GM12872 (cell line): ENCODE measurements around the gene LPIN2.

Source experiments
- TF ChIP-seq, protein P1 (sequence below): IDR thresholded peaks from 3 replicates; pipeline ENCODE4 v1.5.1; 2011; ENCODE audit warnings: low read depth, mild to moderate bottlenecking, low read length, moderate library complexity; ENCODE audit not compliant: insufficient read depth

The LPIN2 gene

DNA sequence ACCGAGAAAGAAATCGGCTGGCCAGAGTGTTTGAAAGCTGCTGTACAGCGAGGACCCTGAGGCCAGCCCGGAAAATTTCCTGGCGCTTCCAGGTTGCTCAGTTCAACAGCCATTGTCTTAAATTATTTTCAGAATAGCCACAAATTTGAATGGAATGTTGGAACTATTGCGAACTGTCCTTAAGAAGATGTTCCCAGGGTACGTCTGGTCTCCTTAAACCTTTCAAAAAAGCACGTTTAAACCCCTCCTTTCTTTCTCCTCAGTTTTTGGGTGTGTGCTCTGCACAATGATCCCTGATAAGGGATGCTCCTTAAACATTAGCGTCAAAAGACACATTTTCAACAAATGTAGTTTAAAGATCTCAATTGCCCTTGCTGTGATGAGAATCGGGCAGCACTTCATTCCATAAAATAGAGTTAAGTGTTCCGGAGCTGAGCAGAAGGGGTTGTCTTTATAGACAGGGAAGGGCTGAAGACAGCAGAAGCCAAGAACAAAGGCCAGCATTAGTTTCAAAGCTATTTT is 14.5 kb upstream of the LPIN2 start:
- TF ChIP-seq, protein P1, sequence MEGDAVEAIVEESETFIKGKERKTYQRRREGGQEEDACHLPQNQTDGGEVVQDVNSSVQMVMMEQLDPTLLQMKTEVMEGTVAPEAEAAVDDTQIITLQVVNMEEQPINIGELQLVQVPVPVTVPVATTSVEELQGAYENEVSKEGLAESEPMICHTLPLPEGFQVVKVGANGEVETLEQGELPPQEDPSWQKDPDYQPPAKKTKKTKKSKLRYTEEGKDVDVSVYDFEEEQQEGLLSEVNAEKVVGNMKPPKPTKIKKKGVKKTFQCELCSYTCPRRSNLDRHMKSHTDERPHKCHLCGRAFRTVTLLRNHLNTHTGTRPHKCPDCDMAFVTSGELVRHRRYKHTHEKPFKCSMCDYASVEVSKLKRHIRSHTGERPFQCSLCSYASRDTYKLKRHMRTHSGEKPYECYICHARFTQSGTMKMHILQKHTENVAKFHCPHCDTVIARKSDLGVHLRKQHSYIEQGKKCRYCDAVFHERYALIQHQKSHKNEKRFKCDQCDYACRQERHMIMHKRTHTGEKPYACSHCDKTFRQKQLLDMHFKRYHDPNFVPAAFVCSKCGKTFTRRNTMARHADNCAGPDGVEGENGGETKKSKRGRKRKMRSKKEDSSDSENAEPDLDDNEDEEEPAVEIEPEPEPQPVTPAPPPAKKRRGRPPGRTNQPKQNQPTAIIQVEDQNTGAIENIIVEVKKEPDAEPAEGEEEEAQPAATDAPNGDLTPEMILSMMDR, result no peak

DNA sequence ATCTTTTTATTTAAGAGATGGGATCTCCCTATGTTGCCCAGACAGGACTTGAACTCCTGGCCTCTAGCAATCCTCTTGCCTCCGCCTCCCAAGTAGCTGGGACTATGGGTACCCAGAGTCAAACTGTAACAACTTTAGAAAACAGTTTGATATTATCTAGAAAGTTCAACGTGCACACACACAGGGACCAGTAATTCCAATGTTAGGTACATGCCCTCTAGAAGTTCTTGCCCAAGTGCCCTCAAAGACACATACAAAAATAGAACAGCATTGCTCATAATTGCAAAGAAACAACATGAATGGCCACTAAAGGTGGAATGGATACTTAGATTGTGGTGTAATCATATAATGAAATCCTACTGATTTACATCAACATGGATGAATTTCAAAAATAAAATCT is 12.6 kb upstream of the LPIN2 start:
- TF ChIP-seq, protein P1, result no peak

- TF ChIP-seq, protein P1, result no peak
Observed at GRCh38 chr18:3016585-3017297, 3.8 kb upstream of the LPIN2 start.

- TF ChIP-seq, protein P1, result no peak
Observed at GRCh38 chr18:3015851-3016250, 2.9 kb upstream of the LPIN2 start.

GRCh38 chr18:3015204-3015592 is 2.3 kb upstream of the LPIN2 start:
- TF ChIP-seq, protein P1, result no peak

- TF ChIP-seq, protein P1, result no peak
Observed at GRCh38 chr18:3014503-3015203, 1.7 kb upstream of the LPIN2 start.

DNA sequence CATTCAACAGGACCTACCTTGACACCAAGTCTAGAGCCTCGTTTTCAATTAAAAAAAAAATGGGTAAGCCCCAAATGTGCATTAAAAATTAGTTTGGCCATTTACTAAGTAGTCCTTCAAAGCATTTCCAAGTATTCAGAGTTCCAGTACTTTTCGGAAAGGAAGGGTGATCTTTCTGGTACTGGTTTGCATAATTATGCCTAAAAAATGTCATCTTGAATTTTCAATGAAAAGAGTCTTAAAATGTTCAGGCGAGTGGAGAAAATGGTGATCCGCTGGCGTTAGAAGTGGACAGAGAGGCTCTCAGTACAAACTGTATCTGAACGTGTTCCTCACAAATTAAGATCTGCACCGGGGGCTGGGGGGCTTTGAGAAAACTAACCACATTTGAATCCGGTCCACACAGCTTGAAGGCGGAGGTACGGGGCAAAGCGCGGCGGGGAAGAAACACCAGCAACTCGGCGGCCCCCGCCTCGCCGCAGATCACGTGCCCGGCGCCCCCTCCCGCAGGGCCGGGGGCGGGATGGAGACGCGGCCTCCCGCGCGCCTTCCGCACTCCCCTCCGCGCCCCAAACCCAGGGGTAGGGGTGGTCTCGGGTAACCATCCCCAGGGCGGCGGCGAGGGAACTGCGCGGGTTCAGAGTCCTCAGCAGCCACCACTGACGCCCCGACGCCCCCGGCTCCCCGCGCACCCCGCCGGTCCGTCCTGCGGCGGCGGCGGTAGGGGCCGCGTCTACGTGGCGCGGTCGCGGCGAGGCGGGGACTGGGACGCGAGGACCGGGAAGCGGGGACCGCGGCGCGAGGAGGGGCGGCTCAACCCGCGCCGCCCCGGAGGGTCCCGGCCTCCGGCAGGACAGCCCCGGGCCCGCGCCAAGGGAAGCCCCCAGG is 564 bp downstream of the LPIN2 start:
- TF ChIP-seq, protein P1, result no peak
